Measurements from ENCODE around the gene ANXA2R.
"Not testable (repeated sequence)": the region's sequence is repeated elsewhere in the genome, so short reads cannot be mapped to it uniquely, and the experiment has no call there.

The ANXA2R gene

DNA sequence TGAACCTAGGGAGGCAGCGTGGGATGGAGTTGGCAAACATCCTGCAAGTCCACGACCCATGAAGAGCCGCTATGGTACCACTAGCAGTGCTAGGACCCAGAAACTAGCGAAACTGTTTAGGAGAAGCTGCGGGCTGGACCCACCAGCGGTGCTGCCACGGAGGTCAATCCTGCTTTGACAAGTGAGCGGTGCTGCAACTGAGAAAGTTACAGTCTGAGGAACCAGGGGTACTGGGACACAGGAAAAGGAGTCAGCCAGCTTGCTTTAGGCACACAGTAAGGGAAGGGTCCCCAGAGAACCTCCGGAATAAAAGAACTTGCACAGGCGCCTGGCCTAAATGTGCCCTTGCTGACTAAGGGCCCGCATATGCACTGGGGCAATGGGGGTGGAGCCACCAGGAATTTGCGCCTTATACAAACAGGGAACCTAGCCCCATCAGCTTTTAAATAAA lies 23.6 kb upstream of the ANXA2R start:
- DNase-seq, result no peak
- in situ Hi-C loops (cut with MboI; ENCODE audit: low pct_unique_long_range_greater_than_20kb, low sequenced_read_pairs), result no loop called here

DNA sequence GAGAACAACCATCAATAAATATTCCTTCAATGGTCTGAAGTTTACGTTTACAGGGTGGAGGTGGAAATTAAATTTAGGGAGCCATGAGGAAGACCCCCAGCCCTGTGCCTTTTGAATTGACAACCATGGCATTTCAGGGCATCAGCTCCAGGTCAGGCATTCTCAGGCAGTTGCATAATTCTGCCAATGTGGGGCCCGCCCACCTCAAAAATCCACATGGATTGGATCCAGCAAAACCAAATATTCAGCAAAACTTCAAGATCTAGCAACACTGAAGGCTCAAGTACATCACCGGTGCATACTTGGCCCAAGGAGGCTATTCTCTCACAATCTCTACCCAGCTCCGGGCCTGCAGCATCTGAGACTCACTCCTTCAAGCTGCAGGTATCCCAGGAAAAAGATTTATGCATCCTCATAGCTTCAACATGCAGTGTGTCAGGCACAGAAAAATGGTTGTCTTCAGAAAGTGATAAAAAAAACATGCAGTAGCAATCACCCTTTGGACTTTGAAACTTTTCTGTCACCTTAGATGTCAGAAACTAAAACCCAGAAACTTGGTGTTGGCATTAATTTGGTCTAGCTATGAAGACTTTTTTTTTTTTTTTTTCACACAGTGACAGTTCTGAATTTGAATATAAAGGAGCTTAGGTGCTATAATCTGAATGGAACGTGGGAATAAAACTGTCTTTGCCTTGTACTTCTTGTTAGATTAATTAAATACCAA lies 21.4 kb upstream of the ANXA2R start:
- no peak for DNase-seq
- in situ Hi-C loops (cut with MboI; ENCODE audit: low pct_unique_long_range_greater_than_20kb, low sequenced_read_pairs), result no loop called here

DNA sequence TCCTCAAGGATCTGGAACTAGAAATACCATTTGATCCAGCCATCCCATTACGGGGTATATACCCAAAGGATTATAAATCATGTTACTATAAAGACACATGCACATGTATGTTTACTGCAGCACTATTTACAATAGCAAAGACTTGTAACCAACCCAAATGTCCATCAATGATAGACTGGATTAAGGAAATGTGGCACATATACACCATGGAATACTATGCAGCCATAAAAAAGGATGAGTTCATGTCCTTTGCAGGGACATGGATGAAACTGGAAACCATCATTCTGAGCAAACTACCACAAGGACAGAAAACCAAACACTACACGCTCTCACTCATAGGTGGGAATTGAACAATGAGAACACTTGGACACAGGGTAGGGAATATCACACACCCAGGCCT lies 19.9 kb upstream of the ANXA2R start:
- in situ Hi-C loops (cut with MboI; ENCODE audit: low pct_unique_long_range_greater_than_20kb, low sequenced_read_pairs); DNase-seq: not testable (repeated sequence)

DNA sequence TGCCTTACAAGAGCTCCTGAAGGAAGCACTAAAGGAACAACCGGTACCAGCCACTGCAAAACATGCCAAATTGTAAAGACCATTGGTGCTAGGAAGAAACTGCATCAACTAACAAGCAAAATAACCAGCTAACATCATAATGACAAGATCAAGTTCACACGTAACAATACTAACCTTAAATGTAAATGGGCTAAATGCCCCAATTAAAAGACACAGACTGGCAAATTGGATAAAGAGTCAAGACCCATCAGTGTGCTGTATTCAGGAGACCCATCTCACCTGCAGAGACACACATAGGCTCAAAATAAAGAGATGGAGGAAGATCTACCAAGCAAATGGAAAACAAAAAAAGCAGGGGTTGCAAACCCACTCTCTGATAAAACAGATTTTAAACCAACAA lies 15.0 kb upstream of the ANXA2R start:
- in situ Hi-C loops (cut with MboI; ENCODE audit: low pct_unique_long_range_greater_than_20kb, low sequenced_read_pairs); DNase-seq: not testable (repeated sequence)

DNA sequence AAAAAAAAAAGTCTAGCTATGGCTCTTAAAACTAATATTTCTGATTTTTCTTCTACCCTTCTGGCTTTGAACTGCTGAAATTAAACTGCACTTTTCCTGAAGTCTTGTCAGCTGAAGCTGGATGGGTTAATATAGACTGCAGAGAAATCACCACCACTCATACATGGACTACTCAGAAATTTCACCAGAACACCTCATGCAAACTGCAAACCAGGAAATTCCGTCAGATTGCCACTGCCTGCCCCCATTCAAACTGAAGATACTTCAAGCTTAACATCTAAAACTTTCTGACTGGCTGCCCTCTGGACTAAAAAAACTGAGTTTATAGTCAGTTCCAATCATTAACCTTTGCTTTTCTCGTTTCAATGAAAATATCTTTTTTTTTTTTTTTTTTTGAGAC lies 11.6 kb upstream of the ANXA2R start:
- in situ Hi-C loops (cut with MboI; ENCODE audit: low pct_unique_long_range_greater_than_20kb, low sequenced_read_pairs), result no loop called here
- DNase-seq, result no peak

DNA sequence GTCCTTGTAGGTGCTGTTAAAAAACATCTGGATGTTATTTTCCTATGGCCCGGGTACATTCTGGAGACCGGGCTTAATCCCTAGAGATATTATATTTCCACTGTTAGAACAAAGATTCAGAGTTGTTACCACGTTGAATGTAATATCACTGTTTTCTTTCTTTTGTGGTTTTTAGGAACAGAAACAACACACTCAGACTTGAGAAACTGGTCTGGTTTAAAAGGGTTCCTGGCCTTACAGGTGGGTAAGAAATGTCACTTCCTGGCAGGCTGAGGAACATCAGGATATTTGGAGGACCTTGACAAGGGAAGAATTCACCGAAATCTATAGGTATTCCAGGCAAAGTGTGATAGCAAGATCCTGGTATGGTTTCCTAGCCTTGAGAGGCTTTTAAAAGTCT lies 10.3 kb upstream of the ANXA2R start:
- no peak for DNase-seq
- in situ Hi-C loops (cut with MboI; ENCODE audit: low pct_unique_long_range_greater_than_20kb, low sequenced_read_pairs), result no loop called here

DNA sequence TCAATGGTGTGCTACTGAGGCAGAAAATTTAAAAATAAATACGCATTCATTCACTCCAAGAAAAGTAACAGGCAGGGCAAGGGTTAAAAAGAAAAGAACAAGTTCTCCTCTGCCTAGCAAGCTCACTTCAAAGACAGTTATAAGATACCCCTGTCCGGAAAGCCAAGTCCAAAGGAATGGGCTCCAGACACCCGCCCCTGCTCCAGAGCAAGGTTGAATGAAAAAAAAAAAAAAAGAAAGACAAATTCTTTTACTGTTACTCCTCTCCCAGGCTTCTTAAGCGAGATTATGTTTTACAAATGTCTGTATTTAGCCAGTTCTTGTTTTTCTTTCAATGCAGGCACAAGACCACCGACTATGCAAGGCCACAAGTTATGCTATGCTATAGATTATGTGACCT lies 9.1 kb upstream of the ANXA2R start:
- in situ Hi-C loops (cut with MboI; ENCODE audit: low pct_unique_long_range_greater_than_20kb, low sequenced_read_pairs), result no loop called here
- DNase-seq, result no peak

DNA sequence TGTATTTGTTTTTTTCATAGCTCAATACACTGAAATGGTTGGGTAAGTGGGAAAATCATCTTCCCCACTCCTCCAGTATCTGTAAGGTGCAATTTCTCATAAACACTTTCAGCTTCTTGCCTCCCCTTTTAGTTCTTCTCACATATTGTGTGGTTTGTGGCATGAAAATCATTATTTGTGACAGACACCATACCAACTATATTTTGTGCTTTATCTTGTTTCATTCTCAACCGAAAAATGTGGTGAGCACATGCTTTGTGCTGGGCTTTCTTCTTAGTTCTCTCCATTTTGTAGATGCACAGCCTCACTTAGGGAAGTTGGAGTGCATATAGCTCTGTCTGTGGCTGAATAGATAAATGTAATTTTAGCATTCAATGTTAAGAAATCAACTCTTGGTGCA lies 6.4 kb upstream of the ANXA2R start:
- DNase-seq, result no peak
- in situ Hi-C loops (cut with MboI; ENCODE audit: low pct_unique_long_range_greater_than_20kb, low sequenced_read_pairs), result no loop called here

DNA sequence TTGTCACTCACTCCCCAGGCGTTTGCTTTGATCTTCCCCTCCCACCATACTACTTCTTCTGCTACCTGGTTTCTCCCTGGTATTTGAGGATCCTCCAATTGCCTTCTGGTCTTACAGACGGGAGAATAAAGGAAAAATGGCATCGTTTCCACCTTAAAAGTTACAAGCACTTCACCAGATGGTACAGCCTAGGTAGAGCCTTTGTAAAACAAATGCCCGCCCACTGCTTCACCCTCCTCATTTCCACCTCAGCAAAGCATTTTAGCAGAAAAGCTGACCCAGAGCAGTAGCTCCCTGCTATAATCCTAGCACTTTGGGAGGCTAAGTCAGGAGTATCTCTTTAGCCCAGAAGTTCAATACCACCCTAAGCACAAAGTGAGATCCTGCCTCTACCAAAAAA lies 5.1 kb upstream of the ANXA2R start:
- in situ Hi-C loops (cut with MboI; ENCODE audit: low pct_unique_long_range_greater_than_20kb, low sequenced_read_pairs), result no loop called here
- no peak for DNase-seq

DNA sequence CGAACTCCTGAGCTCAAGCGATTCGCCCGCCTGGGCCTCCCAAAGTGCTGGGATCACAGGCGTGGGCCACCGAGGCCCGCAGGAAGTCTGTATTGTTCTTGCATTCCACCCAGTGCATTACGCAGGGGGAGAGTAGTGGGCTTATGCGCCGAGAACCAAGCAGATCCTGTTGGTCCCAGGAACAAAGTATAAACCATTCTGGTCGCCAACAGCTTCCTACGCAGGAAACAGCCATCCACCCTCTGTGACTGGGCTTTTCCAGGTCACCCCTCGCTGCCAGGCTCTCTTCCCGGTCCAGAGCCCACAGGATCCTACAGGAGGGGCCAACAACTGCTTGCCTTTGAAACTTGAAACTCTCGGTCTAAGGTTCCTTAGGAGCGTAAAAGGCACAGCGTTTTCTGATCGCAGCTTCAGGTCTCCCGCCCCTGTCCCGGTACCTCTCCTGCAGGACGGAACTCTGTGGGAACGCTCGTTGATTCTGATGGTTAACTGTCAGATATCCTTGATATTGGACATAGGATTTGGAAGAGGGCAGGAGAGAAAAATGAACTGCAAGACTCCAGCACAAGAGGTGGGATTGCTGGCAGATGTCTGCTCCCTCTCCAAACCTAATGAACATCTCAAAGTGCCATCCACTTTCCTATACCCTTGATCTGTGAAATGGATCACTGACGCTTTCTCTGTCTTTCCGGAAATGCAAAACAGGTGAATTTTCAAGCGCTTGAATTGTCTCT lies 4.2 kb upstream of the ANXA2R start:
- in situ Hi-C loops (cut with MboI; ENCODE audit: low pct_unique_long_range_greater_than_20kb, low sequenced_read_pairs), result no loop called here
- DNase-seq, result no peak

DNA sequence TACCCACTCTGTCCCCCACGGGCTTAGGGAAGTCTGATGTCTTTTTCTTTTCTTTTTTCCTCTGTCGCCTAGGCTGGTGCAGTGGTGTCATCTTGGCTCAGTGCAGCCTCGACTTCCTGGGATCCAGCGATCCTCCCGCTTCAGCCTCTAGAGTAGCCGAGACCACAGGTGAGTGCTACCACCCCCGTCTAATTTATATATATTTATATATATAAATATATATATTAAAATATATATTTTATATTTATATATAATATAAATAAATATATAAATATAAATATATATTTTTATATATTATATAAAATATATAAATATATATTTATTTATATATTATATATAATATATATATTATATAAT lies 3.3 kb upstream of the ANXA2R start:
- DNase-seq, result no peak
- in situ Hi-C loops (cut with MboI; ENCODE audit: low pct_unique_long_range_greater_than_20kb, low sequenced_read_pairs), result no loop called here

DNA sequence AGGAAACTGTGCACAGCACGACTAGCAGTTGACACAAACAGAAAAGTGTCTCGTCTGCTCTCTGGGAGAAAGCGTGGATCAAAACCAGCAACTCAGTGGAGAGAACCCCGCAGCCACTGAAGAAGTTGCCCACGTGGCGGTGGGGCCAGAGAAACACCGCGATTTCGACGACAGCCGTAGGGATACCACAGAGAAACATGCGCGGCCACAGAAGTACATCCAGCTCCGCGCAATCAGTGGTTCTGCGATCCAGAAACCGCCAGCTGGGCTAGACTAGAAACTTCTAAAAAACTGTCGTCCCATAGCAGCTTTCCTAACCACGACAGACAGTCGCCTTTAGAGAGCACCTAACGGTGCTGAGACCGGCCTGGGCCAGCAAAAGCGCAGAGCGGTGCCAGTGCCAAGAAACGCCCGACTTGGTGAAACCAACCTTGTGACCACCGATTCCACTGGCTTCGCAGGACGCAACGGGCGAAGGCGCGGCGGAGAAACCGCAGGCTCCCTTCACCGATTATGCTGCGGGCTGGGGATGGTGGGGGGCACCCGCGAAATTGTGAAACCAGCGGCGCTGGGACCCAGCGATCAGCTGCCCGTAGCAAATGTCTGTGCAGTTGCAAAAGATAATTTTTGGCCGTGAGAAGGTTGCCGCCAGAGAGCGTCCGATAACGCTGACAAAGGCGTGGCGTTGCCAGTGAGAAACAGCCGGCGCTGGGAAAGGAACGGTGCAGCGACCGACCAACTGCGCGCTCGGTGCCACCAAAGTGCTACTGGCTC lies 2.7 kb upstream of the ANXA2R start:
- DNase-seq, result peak; percentile 93
- in situ Hi-C loops (cut with MboI; ENCODE audit: low pct_unique_long_range_greater_than_20kb, low sequenced_read_pairs), result no loop called here

DNA sequence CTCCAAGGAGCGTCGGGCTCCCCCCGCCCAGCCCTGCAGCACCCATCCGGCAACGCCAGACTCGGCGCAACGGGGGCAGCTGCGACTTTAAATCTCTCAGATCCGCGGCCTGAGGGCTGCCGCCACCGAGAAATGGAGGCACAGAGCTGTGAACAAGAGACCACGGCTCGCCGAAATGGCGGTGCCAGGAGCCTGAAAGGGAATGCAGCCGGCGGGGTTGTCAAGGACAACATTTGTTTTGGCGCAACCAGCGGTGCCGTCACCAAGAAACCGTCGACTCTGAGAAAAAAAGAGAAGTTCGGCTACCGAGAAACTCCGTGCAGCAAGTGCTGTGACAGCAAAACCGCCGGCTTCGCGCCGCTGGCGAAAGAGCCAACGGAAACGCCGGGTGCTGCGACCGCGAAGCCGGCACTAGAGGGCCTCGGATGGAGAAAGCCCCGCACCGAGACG lies 2.1 kb upstream of the ANXA2R start:
- peak; percentile 95 for DNase-seq
- in situ Hi-C loops (cut with MboI; ENCODE audit: low pct_unique_long_range_greater_than_20kb, low sequenced_read_pairs), result no loop called here

DNA sequence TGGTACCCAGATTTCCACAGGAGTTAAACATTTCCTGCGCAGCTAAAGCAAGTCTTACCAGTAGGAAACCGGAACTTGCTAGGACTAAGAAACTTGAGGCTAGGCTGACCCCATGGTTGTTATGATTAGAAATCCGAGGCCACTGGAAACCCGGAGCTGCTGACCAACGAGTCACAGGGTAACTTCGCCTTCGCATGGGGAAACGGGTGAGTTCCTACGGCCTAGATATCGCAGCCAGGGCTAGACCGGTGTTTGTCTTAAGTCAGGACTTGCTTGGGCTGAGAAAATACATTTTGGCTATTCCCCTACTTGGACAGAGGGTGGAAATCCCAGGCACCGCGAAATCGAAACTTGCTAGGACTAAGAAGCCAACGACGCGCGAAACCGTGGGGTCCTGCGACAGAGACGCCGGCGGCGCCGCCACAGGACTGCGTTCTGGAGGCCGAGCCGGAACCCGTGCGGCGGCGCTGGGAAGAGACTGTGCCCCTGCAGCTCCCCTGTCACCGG lies 1.6 kb upstream of the ANXA2R start:
- in situ Hi-C loops (cut with MboI; ENCODE audit: low pct_unique_long_range_greater_than_20kb, low sequenced_read_pairs), result no loop called here
- peak; percentile 75 for DNase-seq

DNA sequence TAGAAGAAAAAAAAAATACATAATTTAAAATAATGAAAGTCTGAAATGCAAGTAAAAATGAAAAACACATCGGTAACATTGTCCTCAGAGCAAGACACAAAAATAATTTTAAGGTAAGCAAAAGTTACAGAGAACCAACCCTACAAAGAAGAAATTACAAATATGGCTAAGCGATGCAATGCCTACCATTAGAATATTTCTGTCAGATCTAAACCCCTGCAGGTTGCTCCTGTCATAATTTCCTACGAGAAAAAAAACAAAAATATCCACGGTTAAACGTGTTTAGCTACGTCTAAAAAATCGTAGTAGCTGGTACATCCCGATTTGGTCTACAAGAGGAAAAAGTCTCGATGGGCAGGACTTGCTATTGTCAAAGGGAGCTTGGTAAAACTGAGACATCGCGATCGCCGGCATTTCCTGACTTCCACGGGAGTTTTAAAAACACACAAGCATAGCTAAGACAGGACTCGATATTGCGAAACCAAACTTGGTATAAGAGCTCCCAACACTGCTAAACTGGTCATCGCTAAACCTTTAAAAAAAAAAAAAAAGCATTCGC lies 1.1 kb upstream of the ANXA2R start:
- DNase-seq, result no peak
- in situ Hi-C loops (cut with MboI; ENCODE audit: low pct_unique_long_range_greater_than_20kb, low sequenced_read_pairs), result no loop called here

DNA sequence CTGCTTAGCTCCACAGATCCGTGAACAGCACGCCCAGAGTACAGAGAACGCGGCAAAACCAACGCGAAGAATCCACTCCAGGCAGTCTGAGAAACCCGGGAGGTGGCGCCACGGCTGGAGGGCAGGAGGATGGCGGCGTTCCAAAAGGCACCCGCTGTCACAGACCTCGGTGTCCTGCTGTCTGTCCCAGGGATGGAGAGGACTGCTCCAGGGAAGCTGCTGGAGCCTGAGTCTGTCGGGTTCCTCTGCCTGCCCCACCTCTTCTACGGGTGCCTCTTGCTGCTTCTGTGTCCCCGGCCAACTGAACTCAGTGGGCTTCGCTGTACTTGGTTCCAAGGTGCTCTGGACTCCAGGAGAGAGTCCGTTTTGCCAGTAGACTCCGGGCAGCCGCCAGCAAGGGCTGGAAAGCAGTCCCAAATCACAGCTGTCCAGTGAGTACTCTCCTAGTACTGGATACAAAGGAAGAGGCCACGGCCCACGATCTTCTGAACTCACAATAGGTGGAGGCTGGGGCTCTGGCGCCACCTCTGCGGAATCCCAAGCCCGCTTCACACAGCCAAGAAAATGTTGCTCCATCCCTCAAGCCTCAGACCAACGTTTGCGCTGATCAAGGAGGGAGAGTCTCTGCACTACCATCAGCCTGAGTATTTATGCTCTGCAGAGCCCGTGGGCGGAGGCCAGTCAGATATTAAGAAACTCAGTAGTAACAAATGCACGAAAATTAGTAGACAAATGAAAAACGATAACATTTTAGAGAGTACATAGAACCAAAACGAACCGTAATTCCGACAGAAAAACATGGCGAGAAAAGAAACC lies 440 bp downstream of the ANXA2R start:
- peak; percentile 79 for DNase-seq
- in situ Hi-C loops (cut with MboI; ENCODE audit: low pct_unique_long_range_greater_than_20kb, low sequenced_read_pairs), result no loop called here

DNA sequence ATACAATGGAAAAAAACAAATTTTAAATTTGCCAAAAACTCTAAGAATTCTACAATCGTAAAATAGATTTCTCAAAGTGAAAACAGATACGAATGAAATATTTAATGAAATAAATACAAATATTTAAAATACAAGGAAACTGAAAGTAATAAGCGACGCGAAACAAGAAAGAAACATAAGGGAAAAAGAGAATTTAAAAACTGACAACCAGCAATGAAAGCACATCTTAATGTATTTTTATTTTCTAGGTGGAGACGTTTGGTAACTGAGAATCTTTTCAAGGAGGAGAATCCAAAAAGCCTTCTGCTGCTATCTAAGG lies 1.0 kb downstream of the ANXA2R start:
- DNase-seq, result no peak
- in situ Hi-C loops (cut with MboI; ENCODE audit: low pct_unique_long_range_greater_than_20kb, low sequenced_read_pairs), result no loop called here

DNA sequence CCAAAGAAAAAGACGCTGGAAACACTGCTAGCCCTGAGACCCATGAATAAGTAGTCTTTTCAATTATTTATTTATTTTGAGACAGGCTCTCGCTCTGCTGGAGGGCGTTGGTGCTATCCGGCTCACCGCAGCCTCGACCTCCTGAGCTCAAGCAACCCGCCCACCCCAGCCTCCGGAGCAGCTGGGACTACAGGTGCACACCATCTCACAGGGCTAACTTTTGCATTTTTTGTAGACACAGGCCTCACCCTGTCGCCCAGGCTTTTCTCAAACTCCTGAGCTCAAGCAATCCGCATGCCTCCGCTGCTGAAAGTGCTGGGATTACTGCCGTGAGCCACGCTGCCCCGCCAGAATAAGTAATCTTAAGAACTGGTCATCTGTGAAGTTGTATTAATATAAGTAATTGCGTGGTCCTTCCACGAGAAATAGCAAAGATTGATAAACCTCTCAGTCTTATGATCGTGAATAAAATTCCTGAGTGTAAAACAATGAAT lies 1.6 kb downstream of the ANXA2R start:
- DNase-seq, result peak; percentile 73
- in situ Hi-C loops (cut with MboI; ENCODE audit: low pct_unique_long_range_greater_than_20kb, low sequenced_read_pairs), result no loop called here
